IPS-18c (cell line): Measurements from ENCODE around the gene TMEM240.
"Not testable (repeated sequence)": the region's sequence is repeated elsewhere in the genome, so short reads cannot be mapped to it uniquely, and the experiment has no call there.

Experiments
- H3K4me3 ChIP-seq: 2 replicates; pipeline ENCODE4 v1.7.0; 2013; ENCODE audit warnings: low read depth, mild to moderate bottlenecking, low read length, moderate library complexity; ENCODE audit not compliant: insufficient read depth
- H3K9me3 ChIP-seq: one replicate; pipeline ENCODE4 v1.6.1; 2013; ENCODE audit warnings: mild to moderate bottlenecking, low read length, moderate library complexity; ENCODE audit not compliant: control insufficient read depth, insufficient read depth

TMEM240 gene

GRCh38 chr1:1561801-1562470 is 21.5 kb upstream of the TMEM240 start:
- Histone ChIP-seq H3K4me3 (no peak overlapping the region), H3K9me3 (no peaks in the 10 kb centered on the region)

DNA sequence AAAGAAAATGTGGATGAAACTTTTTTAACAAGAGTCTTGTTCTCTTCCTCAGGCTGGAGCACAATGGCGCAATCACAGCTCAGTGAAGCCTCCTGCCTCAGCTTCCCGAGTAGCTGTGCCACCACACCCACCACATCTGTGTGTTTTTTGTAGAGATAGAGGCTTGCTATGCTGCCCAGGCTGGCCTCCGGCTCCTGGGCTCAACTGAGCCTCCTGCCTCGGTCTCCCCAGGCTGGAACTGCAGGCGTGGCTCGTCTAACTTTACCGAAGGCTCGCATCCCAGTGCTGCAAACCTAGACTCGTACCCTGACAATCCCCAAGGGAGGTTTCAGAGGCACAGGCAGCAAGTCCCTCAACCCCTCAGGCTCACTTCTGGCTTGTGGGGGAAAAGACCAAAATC is 19.8 kb upstream of the TMEM240 start:
- H3K9me3 ChIP-seq, result no peaks in the 10 kb centered on the region
- no peak overlapping the region for H3K4me3 ChIP-seq

- H3K4me3 ChIP-seq, result no peak overlapping the region
- H3K9me3 ChIP-seq, result no peaks in the 10 kb centered on the region
Observed at GRCh38 chr1:1559066-1559465, 18.6 kb upstream of the TMEM240 start.

DNA sequence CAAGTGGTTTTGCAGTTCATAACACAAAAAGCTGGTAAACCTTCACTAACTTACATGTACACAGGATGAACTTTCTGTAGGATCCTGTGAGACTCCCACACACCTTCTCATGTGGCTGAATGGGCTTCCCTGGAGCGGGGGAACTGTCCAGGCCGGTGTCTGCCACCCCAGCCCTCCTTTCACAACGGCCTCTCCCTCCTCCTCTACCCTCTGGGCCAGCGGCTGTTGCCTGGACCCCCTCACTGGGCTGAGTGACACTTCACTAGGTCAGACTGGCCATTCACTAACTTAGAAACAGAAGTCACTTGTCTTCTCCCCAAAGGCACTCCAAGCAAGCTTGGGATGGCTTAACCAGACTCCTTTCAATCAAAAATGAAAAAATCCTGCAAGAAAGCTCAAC is 18.2 kb upstream of the TMEM240 start:
- Histone ChIP-seq H3K4me3 (no peak overlapping the region), H3K9me3 (no peaks in the 10 kb centered on the region)

DNA sequence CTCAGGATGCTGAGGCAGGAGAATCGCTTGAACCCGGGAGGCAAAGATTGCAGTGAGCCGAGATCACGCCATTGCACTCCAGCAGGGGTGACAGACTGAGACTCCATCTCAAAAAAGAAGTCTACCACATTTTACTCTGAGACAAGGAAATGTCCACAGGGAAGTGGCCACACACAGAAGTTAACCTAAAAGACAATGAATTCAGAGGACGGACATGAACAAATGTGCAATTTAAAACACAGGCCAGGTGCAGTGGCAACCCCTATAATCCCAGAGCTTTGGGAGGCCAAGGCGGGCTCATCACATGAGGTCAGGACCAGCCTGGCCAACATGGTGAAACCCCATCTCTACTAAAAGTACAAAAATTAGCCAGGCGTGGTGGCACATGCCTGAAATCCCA is 17.3 kb upstream of the TMEM240 start:
- not testable (repeated sequence) for H3K9me3 ChIP-seq, H3K4me3 ChIP-seq

DNA sequence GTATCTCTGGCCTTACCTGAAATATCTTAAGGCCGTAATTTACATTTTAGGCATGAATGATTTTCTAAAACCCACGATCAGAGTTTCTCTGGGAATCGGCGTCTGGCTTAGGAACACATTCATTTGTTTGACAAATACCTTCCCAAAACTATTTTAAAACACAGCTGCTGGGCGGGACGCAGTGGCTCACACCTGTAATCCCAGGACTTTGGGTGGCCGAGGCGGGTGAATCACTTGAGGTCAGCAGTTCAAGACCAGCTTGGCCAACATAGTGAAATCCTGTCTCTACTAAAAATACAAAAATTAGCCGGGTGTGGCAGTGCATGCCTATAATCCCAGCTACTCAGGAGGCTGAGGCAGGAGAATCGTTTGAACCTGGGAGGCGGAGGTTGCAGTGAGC is 16.5 kb upstream of the TMEM240 start:
- H3K9me3 ChIP-seq, H3K4me3 ChIP-seq: not testable (repeated sequence)

GRCh38 chr1:1556505-1556904 is 16.1 kb upstream of the TMEM240 start:
- Histone ChIP-seq H3K4me3 (no peak overlapping the region), H3K9me3 (peaks cover under 1% of the 10 kb centered on the region)

- Histone ChIP-seq H3K9me3 (peaks cover 2% of the 10 kb centered on the region), H3K4me3 (no peak overlapping the region)
Observed at GRCh38 chr1:1554926-1555915, 14.8 kb upstream of the TMEM240 start.

- Histone ChIP-seq H3K9me3 (peaks cover 2% of the 10 kb centered on the region), H3K4me3 (no peak overlapping the region)
Observed at GRCh38 chr1:1554550-1554925, 14.1 kb upstream of the TMEM240 start.

DNA sequence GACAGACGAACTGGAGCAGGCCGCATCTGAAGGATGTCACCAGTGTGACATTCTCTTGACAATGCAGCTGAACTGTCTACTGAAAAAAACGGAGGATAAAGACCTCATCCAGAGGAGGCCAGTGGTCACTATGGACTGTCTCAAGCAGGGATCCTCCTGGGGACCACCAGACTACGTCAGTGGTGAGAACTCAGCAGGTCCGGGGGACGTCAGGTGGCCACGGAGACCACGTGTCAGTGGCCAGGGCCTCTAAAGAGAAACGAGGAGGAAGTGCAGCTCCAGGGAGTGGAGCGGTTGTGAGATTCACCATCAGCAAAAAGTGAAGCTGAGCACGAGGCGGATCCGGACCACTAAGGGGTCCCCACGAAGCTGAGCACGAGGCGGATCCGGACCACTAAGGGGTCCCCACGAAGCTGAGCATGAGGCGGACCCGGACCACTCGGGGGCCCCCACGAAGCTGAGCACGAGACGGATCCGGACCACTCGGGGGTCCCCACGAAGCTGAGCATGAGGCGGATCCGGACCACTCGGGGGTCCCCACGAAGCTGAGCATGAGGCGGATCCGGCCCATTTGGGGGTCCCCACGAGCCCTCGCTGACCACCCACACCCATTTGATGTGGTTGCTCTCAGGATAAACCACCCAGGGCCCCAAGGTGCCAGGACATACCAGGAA is 13.5 kb upstream of the TMEM240 start:
- no peak overlapping the region for H3K4me3 ChIP-seq

GRCh38 chr1:1552263-1552639 is 11.8 kb upstream of the TMEM240 start:
- Histone ChIP-seq H3K9me3 (peaks cover 2% of the 10 kb centered on the region), H3K4me3 (no peak overlapping the region)

More for the DNA sequence above, 13.5 kb upstream of the TMEM240 start:
- peaks cover 2% of the 10 kb centered on the region for H3K9me3 ChIP-seq

DNA sequence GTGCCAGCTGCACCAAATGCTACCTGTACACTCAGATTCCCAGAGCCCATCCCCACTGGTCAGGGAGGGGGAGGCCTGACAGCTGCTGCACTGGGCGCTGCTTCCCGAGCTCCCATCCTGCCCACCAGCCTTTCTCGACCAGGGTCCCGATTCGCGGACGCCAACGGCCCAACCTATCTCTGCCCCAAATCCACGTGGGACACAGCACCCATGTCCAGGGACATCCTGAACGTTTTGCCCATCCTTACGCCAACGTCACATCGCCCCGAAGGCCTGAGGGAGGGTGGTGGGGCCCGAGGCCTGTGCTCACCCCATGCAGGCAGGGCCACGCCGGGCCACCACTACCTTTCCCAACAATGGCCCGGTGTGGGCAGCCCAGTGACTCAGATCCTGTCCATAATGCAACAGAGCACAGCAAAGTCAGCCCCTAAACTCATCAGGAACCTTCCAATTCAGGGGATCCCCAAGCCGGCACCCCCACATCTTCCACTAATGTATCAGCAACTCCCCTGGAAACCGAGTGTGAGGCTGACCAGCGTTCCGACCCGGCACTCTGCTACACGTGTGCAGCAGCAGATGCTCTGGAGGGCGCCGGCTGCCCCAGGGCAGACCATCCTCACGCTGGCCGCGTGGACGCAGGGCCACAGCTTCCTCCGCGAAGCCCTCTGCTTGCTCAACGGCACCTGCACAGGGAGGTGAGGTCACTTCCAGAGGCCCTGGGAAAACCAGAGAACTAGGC is 11.3 kb upstream of the TMEM240 start:
- Histone ChIP-seq H3K9me3 (peaks cover 2% of the 10 kb centered on the region), H3K4me3 (no peak overlapping the region)

GRCh38 chr1:1550591-1551432 is 10.4 kb upstream of the TMEM240 start:
- H3K4me3 ChIP-seq, result no peak overlapping the region
- peaks cover 2% of the 10 kb centered on the region for H3K9me3 ChIP-seq

- Histone ChIP-seq H3K4me3 (no peak overlapping the region), H3K9me3 (peaks cover 2% of the 10 kb centered on the region)
Observed at GRCh38 chr1:1550087-1550486, 9.7 kb upstream of the TMEM240 start.

DNA sequence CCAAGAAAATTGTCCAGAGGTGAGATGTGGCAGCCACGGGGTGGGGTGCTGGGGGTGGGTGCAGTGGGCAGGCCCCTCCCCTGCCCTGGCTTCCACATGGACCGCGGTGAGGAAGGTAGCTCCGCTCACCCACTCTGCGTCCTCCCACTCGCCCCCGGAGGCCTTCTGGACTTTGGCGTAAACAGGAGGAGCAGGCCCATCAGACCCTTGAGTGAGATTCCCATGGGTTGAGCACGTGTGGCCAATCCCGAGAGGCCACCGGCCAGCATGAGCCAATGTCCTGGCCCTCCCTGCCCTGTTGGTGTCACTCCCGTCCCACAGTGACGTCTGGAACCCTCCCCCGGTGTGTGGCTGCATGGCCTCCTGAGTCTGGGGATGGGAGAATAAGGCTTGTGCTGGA is 8.2 kb upstream of the TMEM240 start:
- Histone ChIP-seq H3K9me3 (peaks cover 2% of the 10 kb centered on the region), H3K4me3 (no peak overlapping the region)

DNA sequence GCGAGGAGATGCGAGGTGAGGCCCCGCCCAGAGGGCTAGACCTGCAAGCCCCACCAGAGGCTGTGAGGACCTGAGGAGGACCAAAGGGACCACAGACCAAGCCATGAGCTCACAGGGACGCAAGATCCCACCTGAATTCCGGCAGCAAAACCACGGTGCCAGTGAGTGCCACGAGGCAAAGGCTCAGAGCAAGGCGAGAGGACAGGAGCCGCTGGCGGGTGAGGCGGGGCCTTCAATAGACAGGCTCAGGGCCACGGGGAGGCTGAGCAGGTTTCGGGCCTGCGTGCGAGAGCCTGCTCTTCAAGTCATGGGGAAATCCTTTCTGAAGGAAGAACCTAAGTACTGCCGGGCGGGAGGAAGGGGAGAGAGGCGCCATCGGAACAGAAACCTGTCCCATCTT is 7.1 kb upstream of the TMEM240 start:
- peaks cover 2% of the 10 kb centered on the region for H3K9me3 ChIP-seq
- H3K4me3 ChIP-seq, result no peak overlapping the region
